NCI-H2227 (cell line): Measurements from ENCODE around the gene DGKE.

Source experiments
- DNase-seq: peaks from one replicate; lab custom pipeline; 2025; ENCODE audit not compliant: unreplicated experiment; lab: John Stamatoyannopoulos, UW

DGKE gene

DNA sequence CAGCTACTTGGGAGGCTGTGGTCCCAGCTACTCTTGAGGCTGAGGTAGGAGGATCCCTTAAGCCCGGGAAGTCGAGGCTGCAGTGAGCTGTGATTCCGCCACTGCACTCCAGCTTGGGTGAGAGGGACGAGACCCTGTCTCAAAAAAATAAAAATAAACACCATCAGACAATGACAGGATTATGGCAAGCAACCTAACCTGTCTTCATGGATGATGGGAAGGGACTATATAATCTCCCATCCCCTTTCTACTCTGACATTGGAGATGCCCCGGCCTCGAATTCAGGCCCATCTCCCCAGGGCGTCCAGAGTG, 79.0 kb downstream of the DGKE start:
- no peak for DNase-seq

DNA sequence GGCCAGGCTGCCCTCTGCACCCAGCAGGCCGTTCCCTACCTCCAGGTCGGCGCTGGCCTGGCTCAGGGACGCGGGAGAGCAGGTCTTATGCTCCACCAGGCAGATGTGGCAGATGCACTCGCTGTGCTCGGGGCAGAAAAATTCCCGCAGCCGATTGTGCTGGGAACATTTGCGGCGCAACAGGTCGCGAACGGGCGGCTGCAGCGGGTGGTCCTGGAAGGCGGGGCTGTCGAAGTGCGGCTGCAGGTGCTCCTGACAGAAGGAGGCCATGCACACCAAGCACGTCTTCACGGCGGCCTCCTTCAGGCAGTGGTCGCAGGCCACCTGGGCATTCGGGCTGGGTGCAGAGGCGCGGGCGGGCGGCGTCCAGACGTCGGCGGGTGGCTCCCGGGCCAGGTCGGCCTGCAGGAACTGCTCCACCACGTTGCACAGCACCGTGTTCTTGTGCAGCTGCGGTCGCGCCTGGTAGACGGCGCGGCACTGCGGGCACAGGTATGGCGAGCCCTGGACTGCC, 79.5 kb downstream of the DGKE start:
- DNase-seq = peak; percentile 52

DNA sequence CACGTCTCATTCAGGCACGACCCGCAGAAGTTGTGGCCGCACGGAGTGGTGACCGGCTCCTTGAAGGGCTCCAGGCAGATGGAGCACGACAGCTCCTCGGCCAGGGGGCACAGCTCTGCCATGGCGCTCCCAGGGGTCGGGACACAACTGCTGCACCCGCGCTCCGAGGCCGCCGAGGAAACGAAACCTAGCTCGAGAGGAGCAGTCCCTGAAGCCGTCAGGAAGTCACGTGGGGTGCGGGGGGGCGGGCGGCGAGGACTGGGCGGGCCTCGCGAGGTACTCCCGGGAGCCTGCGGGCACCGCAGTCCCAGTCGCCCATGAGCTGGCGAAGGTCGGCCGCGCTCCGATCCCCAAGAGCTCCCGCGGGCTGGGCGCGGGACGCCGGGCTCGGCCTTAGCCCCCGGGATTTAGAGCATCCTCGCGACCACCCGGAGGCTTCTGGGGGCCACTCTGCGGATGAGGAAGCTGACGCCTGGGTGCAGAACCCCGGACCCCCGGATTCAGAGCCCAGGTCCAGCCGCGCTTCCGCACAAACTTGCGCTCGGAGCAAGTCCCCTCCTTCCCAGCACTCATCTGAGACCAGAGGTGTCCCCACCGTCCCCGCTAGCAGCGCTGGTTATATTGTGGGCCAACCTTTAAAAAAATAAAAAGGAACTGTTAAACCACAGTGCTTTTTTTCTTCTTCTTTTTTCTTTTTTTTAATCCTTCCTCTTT, 80.1 kb downstream of the DGKE start, which contains the start of gene TRIM25:
TSS of gene TRIM25 (minus strand) at position 183 of the 714 bp plus-strand sequence. CDS start at position 122, 61 bp downstream.
- DNase-seq = peak; percentile 88

DNA sequence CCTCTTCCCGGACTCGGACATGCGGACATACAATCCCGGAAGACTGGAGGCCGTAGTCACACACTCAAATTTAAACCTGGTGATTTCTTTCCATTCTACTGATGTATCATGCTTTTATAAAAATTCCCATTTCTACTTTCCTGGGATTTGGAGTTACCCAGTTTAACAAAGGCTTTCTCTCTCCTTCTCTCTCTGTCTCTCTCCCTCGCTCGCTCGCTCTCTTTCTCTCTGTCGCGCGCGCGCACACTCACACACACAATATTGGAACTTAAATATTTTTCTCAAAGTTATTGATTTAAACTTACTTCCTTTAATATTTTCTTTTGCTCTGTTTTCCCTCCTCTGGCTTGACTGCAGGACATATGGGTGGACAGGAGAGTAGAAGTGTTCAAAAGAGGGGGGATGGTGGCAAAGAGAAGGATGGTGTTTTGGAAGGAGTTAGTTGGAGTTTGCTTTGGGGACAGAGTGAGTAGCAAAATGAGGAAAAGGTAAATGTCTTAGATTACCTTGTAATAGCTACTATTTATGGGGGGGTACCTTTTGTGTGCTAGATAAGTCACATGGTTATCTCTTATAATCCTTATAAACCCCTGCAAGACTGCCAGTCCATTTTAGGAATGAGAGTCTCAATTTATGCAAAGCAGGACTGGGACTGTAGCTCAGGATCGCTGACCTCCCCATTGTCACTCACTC, 80.8 kb downstream of the DGKE start:
- no peak for DNase-seq

DNA sequence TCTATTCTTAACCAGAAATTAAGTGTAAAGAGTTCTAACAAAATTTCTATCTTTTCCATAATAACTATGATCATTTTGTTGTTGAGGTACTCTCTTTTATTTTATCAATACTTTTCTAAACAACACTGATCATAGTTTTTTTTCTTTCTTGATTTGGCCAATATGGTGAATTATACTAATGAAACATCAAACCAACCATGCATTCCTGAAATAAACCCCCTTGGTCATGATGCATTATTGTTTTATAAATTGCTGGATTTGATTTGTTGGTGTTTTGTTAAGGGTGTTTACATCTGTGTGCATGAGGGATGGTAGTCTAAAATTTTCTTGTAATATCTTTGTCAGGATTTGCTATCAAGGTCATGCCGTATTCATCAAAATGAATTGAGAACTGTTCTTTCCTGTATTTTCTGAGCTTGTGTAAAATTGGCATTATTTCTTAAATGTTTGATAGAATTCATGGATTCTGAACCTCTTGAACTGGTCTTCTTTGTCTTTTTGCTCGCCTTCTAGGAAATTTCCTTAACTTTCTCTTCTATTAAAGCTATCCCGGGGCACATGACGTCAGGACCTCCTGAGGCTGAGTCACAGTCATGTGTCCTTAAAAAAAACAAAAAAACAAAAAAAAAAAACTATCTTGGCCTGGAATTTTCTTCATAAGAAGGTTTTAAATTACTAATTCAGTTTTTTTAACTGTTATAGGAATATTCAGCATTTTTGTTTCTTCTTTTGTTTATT, 83.8 kb downstream of the DGKE start:
- no peak for DNase-seq

DNA sequence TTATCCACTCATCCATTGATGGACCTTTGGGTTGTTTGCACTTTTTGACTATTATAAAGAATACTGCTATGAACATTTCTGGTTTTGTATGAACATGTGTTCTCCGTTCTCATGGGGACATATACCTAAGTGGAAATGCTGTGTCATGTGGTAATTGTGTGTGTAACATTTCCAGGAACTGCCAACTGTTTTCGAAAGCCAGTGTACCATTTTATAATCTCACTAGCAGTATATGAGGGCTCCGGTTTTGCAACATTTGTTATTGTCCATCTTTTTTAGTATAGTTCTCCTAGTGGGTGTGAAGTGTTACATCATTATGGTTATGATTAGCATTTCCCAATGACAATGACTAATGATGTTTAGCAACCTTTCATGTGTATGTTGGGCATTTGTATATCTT, 85.0 kb downstream of the DGKE start:
- DNase-seq = no peak
